Neural progenitor cell (in vitro differentiated cells): ENCODE data around the gene TAB2. TPM values are rescaled to one million over a fixed set of nuclear protein-coding genes. Genes with fewer than 3 reads are reported as not detected.

Experiments
- DNase-seq: peaks from one replicate; pipeline ENCODE4 v3.0.0-alpha.2; 2016; ENCODE audit warnings: low spot score
- H2AFZ ChIP-seq: fragments of 200-600 bp; sonication (generic); replicated peaks from 2 replicates; pipeline ENCODE4 v1.6.1; 2016; ENCODE audit warnings: antibody characterized with exemption
- H3F3A ChIP-seq: fragments of 200-600 bp; sonication (generic); 2 replicates; pipeline ENCODE4 v1.6.1; 2016; ENCODE audit warnings: antibody characterized with exemption, low read depth
- H3K27ac ChIP-seq: fragments of 200-600 bp; sonication (generic); 2 replicates; pipeline ENCODE4 v1.5.1; 2016; ENCODE audit warnings: mild to moderate bottlenecking
- H3K27me3 ChIP-seq: fragments of 200-600 bp; sonication (generic); 2 replicates; pipeline ENCODE4 v1.6.1; 2016; ENCODE audit warnings: mild to moderate bottlenecking, moderate library complexity
- H3K36me3 ChIP-seq: fragments of 200-600 bp; sonication (generic); 2 replicates; pipeline ENCODE4 v1.5.1; 2016
- H3K4me1 ChIP-seq: fragments of 200-600 bp; sonication (generic); 2 replicates; pipeline ENCODE4 v1.6.1; 2016; ENCODE audit warnings: mixed run types
- H3K4me2 ChIP-seq: fragments of 200-600 bp; sonication (generic); 2 replicates; pipeline ENCODE4 v1.6.1; 2016
- H3K4me3 ChIP-seq: fragments of 200-600 bp; sonication (generic); 2 replicates; pipeline ENCODE4 v1.5.1; 2016
- H3K79me2 ChIP-seq: fragments of 200-600 bp; sonication (generic); 2 replicates; pipeline ENCODE4 v1.6.1; 2016; ENCODE audit warnings: low read depth
- H3K9ac ChIP-seq: fragments of 200-600 bp; sonication (generic); 2 replicates; pipeline ENCODE4 v1.6.1; 2016
- H3K9me3 ChIP-seq: fragments of 200-600 bp; sonication (generic); 2 replicates; pipeline ENCODE4 v1.5.1; 2016; ENCODE audit warnings: low read depth
- H4K20me1 ChIP-seq: fragments of 200-600 bp; sonication (generic); 2 replicates; pipeline ENCODE4 v1.6.1; 2016; ENCODE audit warnings: low read depth
- H3K27ac Mint-ChIP-seq: 3 replicates; pipeline ENCODE4 v1.8.0; 2021; ENCODE audit warnings: mixed read lengths
- H3K27me3 Mint-ChIP-seq: 2 replicates; pipeline ENCODE4 v1.8.0; 2022; ENCODE audit warnings: low read depth, mild to moderate bottlenecking, inconsistent platforms, moderate library complexity, mixed read lengths; ENCODE audit not compliant: insufficient read depth
- H3K36me3 Mint-ChIP-seq: 3 replicates; pipeline ENCODE4 v1.8.0; 2021; ENCODE audit warnings: mixed read lengths
- H3K4me1 Mint-ChIP-seq: 3 replicates; pipeline ENCODE4 v1.8.0; 2021; ENCODE audit warnings: mixed read lengths
- H3K4me3 Mint-ChIP-seq: 3 replicates; pipeline ENCODE4 v1.8.0; 2021; ENCODE audit warnings: mild to moderate bottlenecking, moderate library complexity, mixed read lengths
- H3K9me3 Mint-ChIP-seq: 3 replicates; pipeline ENCODE4 v1.8.0; 2020; ENCODE audit warnings: mixed read lengths
- CTCF ChIP-seq: fragments of 200-600 bp; sonication (generic); IDR thresholded peaks from 2 replicates; pipeline ENCODE4 v1.5.1; 2017; ENCODE audit warnings: antibody characterized with exemption, mild to moderate bottlenecking
- EZH2 ChIP-seq: fragments of 200-600 bp; sonication (generic); IDR thresholded peaks from 2 replicates; pipeline ENCODE4 v1.6.1; 2017; ENCODE audit warnings: antibody characterized with exemption, mild to moderate bottlenecking, moderate library complexity
- EZH2phosphoT487 ChIP-seq: fragments of 200-600 bp; sonication (generic); IDR thresholded peaks from 2 replicates; pipeline ENCODE4 v1.6.1; 2017; ENCODE audit warnings: antibody characterized with exemption
- total RNA-seq: library from RNA; depleted of rRNA; stranded (reverse); fragments of >200 nt; gene quantifications from 2 replicates; pipeline ENCODE4 v1.2.3, GENCODE V29; 2015; ENCODE audit warnings: low replicate concordance

Gene TAB2
- total RNA-seq, 1 donor from 2014 or later, result 70.9 TPM

- H3K9me3 Mint-ChIP-seq, result peaks cover 4% of the 10 kb centered on the region
- no peak for TF ChIP-seq CTCF
- TF ChIP-seq EZH2, result no peak
- TF ChIP-seq EZH2phosphoT487, result no peak
- no peaks in the 10 kb centered on the region for H3K4me1 ChIP-seq
- H4K20me1 ChIP-seq, result peaks cover 77% of the 10 kb centered on the region
- H3K4me3 ChIP-seq, result no peak overlapping the region
- H3K9me3 ChIP-seq, result no peaks in the 10 kb centered on the region
- H3K79me2 ChIP-seq, result peaks cover 100% of the 10 kb centered on the region
- no peak overlapping the region for H3K4me2 ChIP-seq
- H3K36me3 Mint-ChIP-seq, result peaks cover 38% of the 10 kb centered on the region
- H3K27me3 ChIP-seq, result no peaks in the 10 kb centered on the region
- no peaks in the 10 kb centered on the region for H3K27me3 Mint-ChIP-seq
- H3K4me1 Mint-ChIP-seq, result no peaks in the 10 kb centered on the region
- no peaks in the 10 kb centered on the region for H3F3A ChIP-seq
- no peaks in the 10 kb centered on the region for H3K36me3 ChIP-seq
- no peak overlapping the region for H3K4me3 Mint-ChIP-seq
- DNase-seq, result no peak
- no peak overlapping the region for H3K9ac ChIP-seq
- H2AFZ ChIP-seq, result no peak overlapping the region
- no peak overlapping the region for H3K27ac Mint-ChIP-seq
- H3K27ac ChIP-seq, result no peak overlapping the region
These were observed 40.4 kb downstream of the TAB2 start for GRCh38 chr6:149357726-149358538.

- peaks cover 4% of the 10 kb centered on the region for H3K9me3 Mint-ChIP-seq
- no peaks in the 10 kb centered on the region for H3K27me3 Mint-ChIP-seq
- H3K36me3 Mint-ChIP-seq, result peaks cover 40% of the 10 kb centered on the region
- Histone ChIP-seq H3K9me3 (no peaks in the 10 kb centered on the region), H3F3A (no peaks in the 10 kb centered on the region), H3K4me3 (no peak overlapping the region), H2AFZ (no peak overlapping the region), H3K4me2 (no peak overlapping the region), H3K4me1 (no peaks in the 10 kb centered on the region), H4K20me1 (peaks cover 77% of the 10 kb centered on the region), H3K36me3 (no peaks in the 10 kb centered on the region), H3K27ac (no peak overlapping the region), H3K27me3 (no peaks in the 10 kb centered on the region), H3K9ac (no peak overlapping the region), H3K79me2 (peaks cover 100% of the 10 kb centered on the region)
- no peak overlapping the region for H3K27ac Mint-ChIP-seq
- no peaks in the 10 kb centered on the region for H3K4me1 Mint-ChIP-seq
- H3K4me3 Mint-ChIP-seq, result no peak overlapping the region
- DNase-seq, result no peak
- TF ChIP-seq EZH2 (no peak), CTCF (no peak), EZH2phosphoT487 (no peak)
These were observed 41.9 kb downstream of the TAB2 start for GRCh38 chr6:149359440-149359839.

DNA sequence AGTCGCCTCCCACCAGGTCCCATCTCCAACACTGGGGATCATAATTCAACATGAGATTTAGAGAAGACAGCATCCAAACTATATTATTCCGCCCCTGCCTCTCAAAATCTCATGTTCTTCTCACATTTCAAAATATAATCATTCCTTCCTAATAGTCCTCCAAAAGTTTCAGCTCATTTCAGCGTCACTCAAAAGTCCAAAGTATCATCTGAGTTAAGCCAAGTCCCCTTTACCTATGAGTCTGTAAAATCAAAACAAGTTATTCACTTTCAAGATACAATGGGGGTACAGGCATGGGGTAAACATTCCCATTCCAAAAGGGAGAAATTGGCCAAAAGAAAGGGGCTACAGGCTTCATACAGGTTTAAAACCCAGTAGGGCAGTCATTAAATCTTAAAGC lies 43.0 kb downstream of the TAB2 start:
- no peak overlapping the region for H2AFZ ChIP-seq
- H3K4me3 ChIP-seq, result no peak overlapping the region
- no peaks in the 10 kb centered on the region for H3K36me3 ChIP-seq
- Mint-ChIP-seq H3K27ac (no peak overlapping the region), H3K4me1 (peaks cover 2% of the 10 kb centered on the region), H3K4me3 (no peak overlapping the region), H3K27me3 (no peaks in the 10 kb centered on the region), H3K36me3 (peaks cover 41% of the 10 kb centered on the region), H3K9me3 (peaks cover 4% of the 10 kb centered on the region)
- H3K9me3 ChIP-seq, result no peaks in the 10 kb centered on the region
- no peak for TF ChIP-seq EZH2
- TF ChIP-seq CTCF, result no peak
- TF ChIP-seq EZH2phosphoT487, result no peak
- no peak overlapping the region for H3K9ac ChIP-seq
- H3K27ac ChIP-seq, result no peak overlapping the region
- H4K20me1 ChIP-seq, result peaks cover 75% of the 10 kb centered on the region
- H3K4me2 ChIP-seq, result no peak overlapping the region
- no peak for DNase-seq
- H3F3A ChIP-seq, result no peaks in the 10 kb centered on the region
- H3K79me2 ChIP-seq, result peaks cover 100% of the 10 kb centered on the region
- no peaks in the 10 kb centered on the region for H3K27me3 ChIP-seq
- no peaks in the 10 kb centered on the region for H3K4me1 ChIP-seq
